Right atrium auricular region (tissue), 2 donors: ENCODE results near the gene REEP6. TPM values are rescaled to one million over a fixed set of nuclear protein-coding genes. Genes with fewer than 3 reads are reported as not detected.
A peak's percentile ranks its signal among the peaks of the same experiment; 100 is the strongest.

Source experiments
- DNase-seq: peaks from one replicate; pipeline ENCODE4 v3.0.0-alpha.2; 2019; ENCODE audit warnings: low spot score
- H3K27ac ChIP-seq, 2 donors: fragments of 200-600 bp; sonication (generic); 1 replicate in 1 of 2; 2 replicates in 1 of 2; pipeline ENCODE4 v1.5.1; 2016 to 2019
- H3K27me3 ChIP-seq, 2 donors: fragments of 200-600 bp; sonication (generic); one replicate each; pipeline versions ENCODE4 v1.5.1 to v1.6.0; 2017 to 2019
- H3K36me3 ChIP-seq: fragments of 200-600 bp; sonication (generic); one replicate; pipeline ENCODE4 v1.5.1; 2016
- H3K4me1 ChIP-seq, 2 donors: fragments of 200-600 bp; sonication (generic); one replicate each; pipeline versions ENCODE4 v1.5.1 to v1.6.0; 2017 to 2019
- H3K4me3 ChIP-seq, 2 donors: fragments of 200-600 bp; sonication (generic); 1 replicate in 1 of 2; 2 replicates in 1 of 2; pipeline ENCODE4 v1.5.1; 2017 to 2019; ENCODE audit warnings: mild to moderate bottlenecking in 1 of 2, moderate library complexity in 1 of 2
- H3K9me3 ChIP-seq, 2 donors: fragments of 200-600 bp; sonication (generic); one replicate each; pipeline ENCODE4 v1.5.1; 2019
- total RNA-seq, 2 donors: library from RNA; depleted of rRNA; stranded (reverse); fragments of >200 nt; gene quantifications; one replicate each; pipeline ENCODE4 v1.1.0, GENCODE V29; 2016
- TF ChIP-seq, protein P1 (sequence below), 2 donors: fragments of 200-600 bp; sonication (generic); IDR thresholded peaks; one replicate each; pipeline ENCODE4 v1.5.1; 2019; ENCODE audit warnings: antibody characterized with exemption in 2 of 2

Gene REEP6
- total RNA-seq, 2 donors from 2014 or later: 1.3 to 2.3 TPM

GRCh38 chr19:1486720-1487575 is 4.0 kb upstream of the REEP6 start:
- H3K9me3 ChIP-seq: no peaks in the 10 kb centered on the region
- DNase-seq: no peak
- H3K27ac ChIP-seq: no peak overlapping the region
- no peaks in the 10 kb centered on the region for H3K36me3 ChIP-seq
- peaks cover 0 to 17% of the 10 kb centered on the region in 2 donors for H3K4me1 ChIP-seq
- TF ChIP-seq, protein P1, sequence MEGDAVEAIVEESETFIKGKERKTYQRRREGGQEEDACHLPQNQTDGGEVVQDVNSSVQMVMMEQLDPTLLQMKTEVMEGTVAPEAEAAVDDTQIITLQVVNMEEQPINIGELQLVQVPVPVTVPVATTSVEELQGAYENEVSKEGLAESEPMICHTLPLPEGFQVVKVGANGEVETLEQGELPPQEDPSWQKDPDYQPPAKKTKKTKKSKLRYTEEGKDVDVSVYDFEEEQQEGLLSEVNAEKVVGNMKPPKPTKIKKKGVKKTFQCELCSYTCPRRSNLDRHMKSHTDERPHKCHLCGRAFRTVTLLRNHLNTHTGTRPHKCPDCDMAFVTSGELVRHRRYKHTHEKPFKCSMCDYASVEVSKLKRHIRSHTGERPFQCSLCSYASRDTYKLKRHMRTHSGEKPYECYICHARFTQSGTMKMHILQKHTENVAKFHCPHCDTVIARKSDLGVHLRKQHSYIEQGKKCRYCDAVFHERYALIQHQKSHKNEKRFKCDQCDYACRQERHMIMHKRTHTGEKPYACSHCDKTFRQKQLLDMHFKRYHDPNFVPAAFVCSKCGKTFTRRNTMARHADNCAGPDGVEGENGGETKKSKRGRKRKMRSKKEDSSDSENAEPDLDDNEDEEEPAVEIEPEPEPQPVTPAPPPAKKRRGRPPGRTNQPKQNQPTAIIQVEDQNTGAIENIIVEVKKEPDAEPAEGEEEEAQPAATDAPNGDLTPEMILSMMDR (IDR thresholded peaks at IDR 0.05): no peak
- H3K4me3 ChIP-seq: no peak overlapping the region
- H3K27me3 ChIP-seq: no peaks in the 10 kb centered on the region

DNA sequence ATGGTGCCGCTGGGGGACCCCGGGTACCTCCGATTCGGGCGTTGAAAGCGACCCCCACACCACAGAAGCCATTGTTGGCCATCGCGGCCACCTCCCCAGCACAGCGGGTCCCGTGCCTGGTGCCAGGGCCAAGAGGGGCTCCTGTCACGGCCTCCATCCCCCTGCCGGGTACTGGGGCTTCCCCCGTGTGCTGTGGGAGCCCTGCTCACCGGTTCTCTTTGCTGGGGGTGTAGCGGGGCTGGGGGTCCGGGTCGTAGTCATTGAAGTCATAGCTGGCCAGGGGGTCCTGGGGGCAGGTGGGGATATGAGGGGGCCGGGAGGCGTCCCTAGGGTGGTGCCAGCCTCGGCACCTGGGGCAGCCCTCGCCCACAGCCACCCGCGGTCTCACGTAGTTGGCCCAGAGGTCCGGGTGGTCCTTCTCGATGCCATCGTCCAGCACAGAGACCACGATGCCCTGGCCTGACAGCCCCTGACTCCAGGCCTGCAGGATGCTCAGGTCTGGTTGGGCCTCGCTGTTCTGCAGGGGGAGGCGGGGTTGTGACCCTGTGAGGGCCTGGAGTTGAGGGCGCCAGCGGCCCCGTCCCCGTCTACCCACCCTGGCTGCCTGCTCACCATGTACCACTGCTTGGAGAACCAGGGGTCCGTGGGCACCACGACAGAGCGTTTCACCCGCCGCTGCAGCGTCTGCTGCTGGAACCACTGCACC is 3.3 kb upstream of the REEP6 start:
- H3K4me1 ChIP-seq: peaks cover 0 to 17% of the 10 kb centered on the region in 2 donors
- no peak overlapping the region for H3K27ac ChIP-seq
- H3K9me3 ChIP-seq: no peaks in the 10 kb centered on the region
- DNase-seq: no peak
- no peaks in the 10 kb centered on the region for H3K27me3 ChIP-seq
- H3K36me3 ChIP-seq: no peaks in the 10 kb centered on the region
- H3K4me3 ChIP-seq: no peak overlapping the region
- TF ChIP-seq, protein P1 (IDR thresholded peaks at IDR 0.05): no peak

- H3K9me3 ChIP-seq: no peaks in the 10 kb centered on the region
- peaks cover 0 to 17% of the 10 kb centered on the region in 2 donors for H3K4me1 ChIP-seq
- TF ChIP-seq, protein P1 (IDR thresholded peaks at IDR 0.05): no peak
- H3K27me3 ChIP-seq: no peaks in the 10 kb centered on the region
- DNase-seq: no peak
- H3K4me3 ChIP-seq: no peak overlapping the region
- no peaks in the 10 kb centered on the region for H3K36me3 ChIP-seq
- H3K27ac ChIP-seq: no peak overlapping the region
Observed at GRCh38 chr19:1488282-1488601, 2.7 kb upstream of the REEP6 start.

DNA sequence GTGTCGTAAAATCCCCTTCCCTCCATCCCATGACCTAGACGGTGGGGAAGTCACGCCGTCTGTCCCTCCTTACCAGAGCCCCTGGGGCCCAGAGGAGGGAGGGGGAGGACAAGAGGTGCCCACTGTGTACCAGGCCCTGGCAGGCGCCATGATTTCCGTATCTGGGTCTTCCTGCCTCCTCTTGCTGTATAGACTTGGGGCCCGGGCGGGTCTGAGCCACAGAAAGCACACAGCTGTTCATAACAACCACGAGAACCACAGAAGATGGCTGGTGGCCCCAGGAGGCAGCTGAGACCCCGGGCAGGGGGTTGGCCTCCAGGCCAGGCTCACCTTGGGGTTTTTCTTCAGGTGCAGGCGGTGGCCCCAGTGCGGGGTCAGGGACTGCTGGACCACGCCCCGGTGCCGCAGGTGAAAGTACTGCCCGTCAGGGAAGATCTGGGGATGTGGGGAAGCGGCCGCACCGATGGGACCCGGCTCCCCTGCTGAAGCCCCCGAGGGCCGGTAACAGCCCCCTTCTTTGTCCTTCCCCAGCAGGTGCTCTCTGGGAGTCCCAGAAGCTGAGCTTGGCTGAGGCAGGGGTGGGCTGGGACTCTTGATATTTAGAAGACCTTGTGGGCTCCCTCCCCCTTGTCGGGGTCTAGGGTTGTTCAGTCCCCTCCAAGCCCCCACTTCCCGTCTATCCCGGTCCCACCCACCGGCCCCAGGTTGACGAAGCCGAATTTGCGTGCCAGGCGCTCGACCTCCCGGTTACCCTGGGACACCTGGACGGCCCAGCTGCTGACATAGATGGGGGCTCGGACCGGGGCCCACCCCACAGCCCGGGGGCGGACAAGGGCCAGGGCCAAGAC is 1.3 kb upstream of the REEP6 start:
- Histone ChIP-seq H3K27me3 (no peaks in the 10 kb centered on the region), H3K27ac (peak overlapping the region; percentile 80)
- DNase-seq: no peak

More for the DNA sequence above, 1.3 kb upstream of the REEP6 start:
- no peaks in the 10 kb centered on the region for H3K36me3 ChIP-seq
- H3K9me3 ChIP-seq: no peaks in the 10 kb centered on the region
- peak overlapping the region; percentile 39 to 61 for H3K4me3 ChIP-seq
- peaks cover 0 to 17% of the 10 kb centered on the region in 2 donors for H3K4me1 ChIP-seq
- TF ChIP-seq, protein P1 (IDR thresholded peaks at IDR 0.05): no peak
